NCI-H2081 (cell line): Measurements from ENCODE around the gene STEAP1B.

ENCODE experiments used
- DNase-seq, 2 experiments: peaks; one replicate each; lab custom pipeline; 2025; lab: John Stamatoyannopoulos, UW

Gene STEAP1B

DNA sequence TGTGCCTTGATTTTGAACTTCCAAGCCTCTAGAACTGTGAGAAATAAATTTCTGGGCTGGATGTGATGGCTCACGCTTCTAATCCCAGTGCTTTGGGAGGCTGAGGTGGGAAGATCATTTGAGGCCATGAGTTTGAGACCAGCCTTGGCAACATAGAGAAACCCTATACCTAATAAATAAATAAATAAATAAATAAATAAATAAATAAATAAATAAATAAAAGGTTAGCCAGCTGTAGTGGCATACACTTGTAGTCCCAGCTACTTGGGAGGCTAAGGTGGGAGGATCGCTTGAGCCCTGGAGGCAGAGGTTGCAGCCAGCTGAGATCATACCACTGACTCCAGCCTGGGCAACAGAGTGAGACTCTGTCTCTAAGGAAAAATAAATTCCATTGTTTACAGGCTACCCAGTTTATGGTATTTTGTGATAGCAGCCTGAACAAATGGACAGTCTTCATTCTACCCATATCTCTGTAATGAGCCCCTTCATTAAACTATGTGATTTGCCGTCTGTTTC is 67.7 kb downstream of the STEAP1B start:
- no peak for DNase-seq

- DNase-seq: no peak
Measured at GRCh38 chr7:22430457-22430856, 69.5 kb downstream of the STEAP1B start.

DNA sequence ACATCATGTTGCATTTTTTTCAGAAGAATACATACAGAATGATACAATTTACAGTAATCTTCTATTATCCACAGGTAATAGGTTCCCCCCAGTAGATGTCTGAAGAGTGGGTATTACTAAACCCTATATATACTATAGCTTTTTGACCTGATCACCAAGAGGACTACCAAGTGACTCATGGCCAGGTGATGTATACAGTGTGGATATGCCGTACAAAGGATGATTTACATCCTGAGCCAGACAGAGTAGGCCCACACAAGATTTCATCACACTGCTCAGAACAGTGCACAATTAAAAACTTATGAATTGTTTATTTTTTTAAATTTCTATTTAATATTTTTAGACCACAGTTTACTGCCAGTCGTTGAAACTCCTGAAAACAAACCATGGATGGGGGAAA is 70.6 kb downstream of the STEAP1B start:
- no peak for DNase-seq

GRCh38 chr7:22427855-22428254 is 72.1 kb downstream of the STEAP1B start:
- DNase-seq: no peak

- no peak for DNase-seq
Measured at GRCh38 chr7:22427104-22427503, 72.9 kb downstream of the STEAP1B start.

- DNase-seq: no peak
Measured at GRCh38 chr7:22426463-22427094, 73.4 kb downstream of the STEAP1B start.

- DNase-seq: peak in 1 of 2 experiments; percentile 37
Measured at GRCh38 chr7:22425361-22425760, 74.6 kb downstream of the STEAP1B start.

- no peak for DNase-seq
Measured at GRCh38 chr7:22422831-22423615, 77.0 kb downstream of the STEAP1B start.

DNA sequence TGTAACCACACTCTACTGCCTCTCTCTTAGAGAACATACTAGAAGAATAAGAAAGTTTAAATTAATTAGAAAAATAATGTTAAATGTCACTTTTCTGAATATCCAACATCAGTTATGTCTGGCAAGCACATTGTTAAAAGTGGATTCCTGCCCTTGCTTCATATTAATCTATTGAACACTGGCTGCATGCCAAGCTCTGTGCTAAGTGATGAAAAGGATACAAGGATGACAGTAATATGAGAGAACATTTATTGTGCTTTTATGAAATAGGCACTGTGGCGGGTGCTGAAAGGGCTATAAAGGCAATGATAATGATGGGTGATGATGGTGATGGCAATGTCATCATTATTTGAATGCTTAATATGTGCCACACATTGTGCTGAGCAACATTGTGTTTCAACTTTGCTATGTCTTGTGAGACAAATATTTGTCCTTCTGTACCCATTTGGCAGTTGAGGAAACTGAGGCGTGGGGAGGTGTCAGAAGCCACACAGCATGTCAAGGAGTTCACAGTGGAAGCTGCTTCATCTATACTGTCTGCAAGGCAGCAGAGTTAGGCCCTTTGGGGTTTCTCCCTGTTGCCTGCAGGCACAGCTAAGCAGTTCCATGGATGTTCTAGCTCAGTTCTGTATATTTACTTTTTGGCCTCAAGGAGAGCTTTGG is 78.9 kb downstream of the STEAP1B start:
- DNase-seq: peak in 1 of 2 experiments; percentile 46

- DNase-seq: no peak
Measured at GRCh38 chr7:22420008-22420407, 80.0 kb downstream of the STEAP1B start.

GRCh38 chr7:22419488-22419887 is 80.5 kb downstream of the STEAP1B start:
- DNase-seq: peak; percentile 12 to 17

DNA sequence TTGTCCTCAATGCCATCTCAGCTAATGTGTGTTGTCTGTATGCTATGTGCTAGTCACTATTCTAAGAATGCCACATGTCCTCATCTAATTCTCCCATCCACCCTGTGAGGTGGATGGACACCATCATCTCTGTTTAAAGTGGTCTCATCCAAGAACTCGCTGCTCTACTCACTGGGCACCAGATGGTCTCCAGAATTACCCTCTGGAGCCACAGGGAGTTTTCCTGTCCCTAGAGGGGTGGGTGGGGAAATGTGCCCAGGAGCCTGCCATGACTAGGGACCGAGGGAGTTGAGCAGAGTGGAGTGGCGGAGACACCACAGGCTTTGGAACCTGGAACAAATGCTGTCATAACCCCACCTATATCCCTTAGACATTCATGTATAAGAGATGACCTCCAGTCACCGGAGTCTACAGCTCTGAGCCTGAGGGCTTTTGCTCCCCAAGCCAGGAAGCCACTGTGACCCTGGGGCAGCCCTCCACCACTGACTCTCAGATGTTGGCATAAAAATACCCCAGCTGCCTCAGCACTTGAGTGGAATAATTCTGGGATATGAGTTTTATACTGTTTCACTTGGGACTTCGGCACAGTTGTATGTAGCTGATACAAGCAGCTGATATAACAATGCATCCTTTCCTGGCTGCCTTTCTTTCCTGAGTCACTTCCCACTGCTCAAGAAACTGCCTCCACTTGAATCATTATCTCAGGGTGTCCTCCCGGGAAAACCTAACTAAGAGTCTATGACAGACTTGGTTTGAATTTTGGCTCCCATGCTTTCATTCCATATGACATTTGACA is 81.5 kb downstream of the STEAP1B start:
- no peak for DNase-seq

- no peak for DNase-seq
Measured at GRCh38 chr7:22417841-22418240, 82.1 kb downstream of the STEAP1B start.

GRCh38 chr7:22417349-22417748 is 82.6 kb downstream of the STEAP1B start:
- DNase-seq: no peak

- no peak for DNase-seq
Measured at GRCh38 chr7:22414424-22414823, 85.6 kb downstream of the STEAP1B start.

GRCh38 chr7:22413211-22413610 is 86.8 kb downstream of the STEAP1B start:
- DNase-seq: no peak

DNA sequence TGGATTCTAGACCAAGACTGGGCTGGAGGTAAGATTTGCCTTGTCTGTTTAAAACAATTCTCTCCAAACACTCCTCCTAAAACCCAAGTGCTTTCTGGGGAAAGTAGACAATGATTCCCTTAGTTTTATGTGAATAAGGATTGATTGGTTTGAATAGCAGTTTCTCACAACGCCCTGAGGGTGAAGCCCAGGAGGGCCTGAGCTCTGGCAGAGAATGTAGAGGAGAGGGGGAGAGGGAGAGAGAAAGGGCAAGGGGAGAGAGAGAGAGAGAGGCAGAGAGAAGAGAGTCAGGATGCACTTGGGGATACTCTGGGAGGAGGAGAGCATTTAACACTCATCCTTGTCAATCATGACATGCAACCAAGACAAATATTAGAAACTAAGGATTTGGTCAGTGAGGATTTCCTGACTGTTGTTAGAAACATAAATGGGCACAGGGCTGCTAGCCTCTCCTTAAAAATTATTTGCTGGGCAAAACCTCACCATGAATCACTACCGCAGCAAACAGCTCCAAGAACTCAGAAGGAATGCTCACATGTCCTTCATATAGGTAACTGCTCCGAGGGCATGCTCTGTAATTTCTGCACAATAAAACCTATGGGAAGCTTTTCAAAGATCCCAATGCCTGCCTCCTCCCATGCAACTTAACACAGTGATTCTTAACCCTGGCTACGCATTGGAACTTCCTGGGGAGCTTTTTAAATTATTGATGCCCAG is 87.9 kb downstream of the STEAP1B start:
- no peak for DNase-seq

GRCh38 chr7:22406715-22407114 is 93.3 kb downstream of the STEAP1B start:
- no peak for DNase-seq

DNA sequence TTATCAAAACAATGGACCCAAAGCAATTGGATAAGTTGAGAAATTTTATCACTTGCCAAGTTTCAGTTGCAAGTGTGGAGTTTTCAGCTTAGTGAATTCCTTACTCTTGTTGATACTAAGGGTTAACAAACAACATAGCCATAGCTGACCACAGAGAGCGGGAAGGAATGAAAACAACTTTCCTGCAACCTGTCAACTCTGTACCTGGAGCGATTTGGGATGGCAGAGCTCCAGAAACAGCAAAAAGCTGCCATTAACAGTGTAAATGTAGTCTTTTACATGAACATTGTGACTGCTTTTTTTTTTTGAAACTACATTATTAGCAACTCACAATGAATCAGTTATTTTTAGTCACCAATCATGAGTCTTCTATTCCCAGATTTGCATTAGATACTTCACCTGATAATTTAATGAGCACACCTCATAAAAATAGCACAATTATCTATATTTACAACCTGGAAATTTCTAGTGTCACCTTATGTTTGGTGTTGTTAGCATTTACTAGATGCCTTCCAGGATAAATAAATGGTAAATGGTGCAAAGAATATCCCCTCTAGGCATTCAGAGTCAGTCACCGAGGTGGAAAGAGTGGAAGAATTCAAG is 95.5 kb downstream of the STEAP1B start:
- no peak for DNase-seq

DNA sequence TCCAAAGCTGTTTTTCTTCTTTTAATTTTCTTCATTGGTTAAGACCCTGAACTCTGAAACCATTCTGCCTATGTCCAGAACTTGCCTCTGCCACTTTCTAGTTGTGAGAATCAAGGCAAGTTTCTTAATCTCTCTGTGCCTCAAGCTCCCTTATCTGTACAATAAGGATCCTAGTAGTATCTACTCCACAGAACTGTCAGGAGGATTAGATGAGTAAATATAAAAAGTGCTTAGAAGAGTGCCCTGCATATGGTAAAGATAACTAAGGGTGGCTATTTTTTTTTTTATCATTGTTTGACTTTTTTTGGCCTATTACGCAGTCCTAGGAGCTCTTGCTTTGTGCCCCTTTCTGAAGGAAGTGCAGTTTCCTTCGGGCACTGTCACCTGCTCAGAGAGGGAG is 96.6 kb downstream of the STEAP1B start:
- no peak for DNase-seq

GRCh38 chr7:22402250-22402649 is 97.7 kb downstream of the STEAP1B start:
- no peak for DNase-seq
